ENCODE data around the gene ENPP1. TPM values are rescaled to one million over a fixed set of nuclear protein-coding genes. Genes with fewer than 3 reads are reported as not detected.

ENPP1 gene
- total RNA-seq, 2 donors from 2014 or later: 5.9 to 12.6 TPM

DNA sequence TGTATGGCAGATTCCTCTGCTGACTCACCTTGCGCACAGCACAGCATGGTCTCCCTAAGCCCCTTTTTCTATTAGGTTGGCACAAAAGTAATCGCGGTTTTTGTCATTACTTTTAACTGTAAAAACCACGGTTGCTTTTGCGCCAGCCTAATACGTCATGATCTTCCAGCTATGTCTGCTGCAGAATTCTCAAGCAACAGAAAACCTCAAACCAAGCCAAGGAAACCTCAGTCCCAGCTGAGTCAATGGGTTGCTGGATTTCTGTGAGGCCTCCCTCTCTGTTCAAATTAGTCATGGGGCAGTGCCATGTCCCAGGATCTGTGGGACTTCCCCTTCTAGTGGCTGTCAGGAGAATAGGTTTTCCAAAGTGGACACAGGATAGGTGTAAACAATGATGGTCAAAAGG is 15.7 kb upstream of the ENPP1 start:
- Histone ChIP-seq H3K9me3 (no peaks in the 10 kb centered on the region), H3K27me3 (no peaks in the 10 kb centered on the region), H3K9ac (ENCODE audit: low read depth in 2 of 2, low read length in 2 of 2) (no peak overlapping the region), H3K4me1 (no peaks in the 10 kb centered on the region), H3K4me3 (no peak overlapping the region), H3K27ac (no peak overlapping the region), H3K36me3 (no peaks in the 10 kb centered on the region)
- intact Hi-C loops (cut with DNase I): no loop called here
- TF ChIP-seq, protein P1, sequence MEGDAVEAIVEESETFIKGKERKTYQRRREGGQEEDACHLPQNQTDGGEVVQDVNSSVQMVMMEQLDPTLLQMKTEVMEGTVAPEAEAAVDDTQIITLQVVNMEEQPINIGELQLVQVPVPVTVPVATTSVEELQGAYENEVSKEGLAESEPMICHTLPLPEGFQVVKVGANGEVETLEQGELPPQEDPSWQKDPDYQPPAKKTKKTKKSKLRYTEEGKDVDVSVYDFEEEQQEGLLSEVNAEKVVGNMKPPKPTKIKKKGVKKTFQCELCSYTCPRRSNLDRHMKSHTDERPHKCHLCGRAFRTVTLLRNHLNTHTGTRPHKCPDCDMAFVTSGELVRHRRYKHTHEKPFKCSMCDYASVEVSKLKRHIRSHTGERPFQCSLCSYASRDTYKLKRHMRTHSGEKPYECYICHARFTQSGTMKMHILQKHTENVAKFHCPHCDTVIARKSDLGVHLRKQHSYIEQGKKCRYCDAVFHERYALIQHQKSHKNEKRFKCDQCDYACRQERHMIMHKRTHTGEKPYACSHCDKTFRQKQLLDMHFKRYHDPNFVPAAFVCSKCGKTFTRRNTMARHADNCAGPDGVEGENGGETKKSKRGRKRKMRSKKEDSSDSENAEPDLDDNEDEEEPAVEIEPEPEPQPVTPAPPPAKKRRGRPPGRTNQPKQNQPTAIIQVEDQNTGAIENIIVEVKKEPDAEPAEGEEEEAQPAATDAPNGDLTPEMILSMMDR (IDR thresholded peaks at IDR 0.05): no peak
- no peak for DNase-seq

- DNase-seq: no peak
- no peaks in the 10 kb centered on the region for H3K27me3 ChIP-seq
- TF ChIP-seq, protein P1 (IDR thresholded peaks at IDR 0.05): no peak
- no peak overlapping the region for H3K4me3 ChIP-seq
- no peaks in the 10 kb centered on the region for H3K9me3 ChIP-seq
- no peak overlapping the region for H3K9ac ChIP-seq (ENCODE audit: low read depth in 2 of 2, low read length in 2 of 2)
- H3K4me1 ChIP-seq: no peaks in the 10 kb centered on the region
- no peaks in the 10 kb centered on the region for H3K36me3 ChIP-seq
- intact Hi-C loops (cut with DNase I): no loop called here
- no peak overlapping the region for H3K27ac ChIP-seq
Measured at GRCh38 chr6:131795366-131795765, 12.5 kb upstream of the ENPP1 start.

GRCh38 chr6:131802347-131802746 is 5.5 kb upstream of the ENPP1 start:
- TF ChIP-seq, protein P1 (IDR thresholded peaks at IDR 0.05): no peak
- no peak overlapping the region for H3K27ac ChIP-seq
- no peak overlapping the region for H3K9ac ChIP-seq (ENCODE audit: low read depth in 2 of 2, low read length in 2 of 2)
- no peak overlapping the region for H3K4me3 ChIP-seq
- intact Hi-C loops (cut with DNase I): loop anchor here (10.0 kb wide), 1 partner anchor 108 kb away; no protein-coding TSS in a partner anchor
- no peaks in the 10 kb centered on the region for H3K27me3 ChIP-seq
- no peaks in the 10 kb centered on the region for H3K36me3 ChIP-seq
- H3K9me3 ChIP-seq: no peaks in the 10 kb centered on the region
- no peaks in the 10 kb centered on the region for H3K4me1 ChIP-seq
- no peak for DNase-seq

GRCh38 chr6:131803007-131803769 is 4.6 kb upstream of the ENPP1 start:
- Histone ChIP-seq H3K9ac (ENCODE audit: low read depth in 2 of 2, low read length in 2 of 2) (no peak overlapping the region), H3K27ac (no peak overlapping the region), H3K9me3 (no peaks in the 10 kb centered on the region), H3K27me3 (no peaks in the 10 kb centered on the region), H3K36me3 (no peaks in the 10 kb centered on the region), H3K4me3 (no peak overlapping the region), H3K4me1 (no peaks in the 10 kb centered on the region)
- TF ChIP-seq, protein P1 (IDR thresholded peaks at IDR 0.05): no peak
- no peak for DNase-seq
- intact Hi-C loops (cut with DNase I): loop anchor here (10.0 kb wide), 1 partner anchor 108 kb away; no protein-coding TSS in a partner anchor

DNA sequence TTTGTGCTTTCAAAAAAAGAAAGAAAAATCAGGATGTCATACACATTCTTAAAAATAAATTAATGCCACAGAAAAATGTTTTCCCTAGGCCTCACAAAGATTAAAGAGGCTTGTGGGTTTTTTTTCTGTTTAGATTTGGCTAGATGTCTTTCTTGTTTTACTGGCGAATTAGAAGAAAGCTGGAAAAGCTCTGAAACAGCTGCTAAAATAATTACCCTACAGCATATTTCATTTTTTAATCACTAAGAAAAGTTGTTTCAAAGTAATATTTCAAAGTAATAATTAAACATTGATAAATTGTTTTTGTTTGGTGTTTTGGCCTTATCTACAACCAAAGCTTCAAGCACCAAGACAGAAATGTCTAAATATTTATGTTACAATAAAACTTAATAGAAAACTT is 3.7 kb upstream of the ENPP1 start:
- Histone ChIP-seq H3K4me1 (no peaks in the 10 kb centered on the region), H3K9me3 (no peaks in the 10 kb centered on the region), H3K27ac (no peak overlapping the region), H3K27me3 (no peaks in the 10 kb centered on the region), H3K4me3 (no peak overlapping the region), H3K9ac (ENCODE audit: low read depth in 2 of 2, low read length in 2 of 2) (no peak overlapping the region), H3K36me3 (no peaks in the 10 kb centered on the region)
- intact Hi-C loops (cut with DNase I): loop anchor here (10.0 kb wide), 1 partner anchor 109 kb away; no protein-coding TSS in a partner anchor
- TF ChIP-seq, protein P1 (IDR thresholded peaks at IDR 0.05): no peak
- no peak for DNase-seq

Measured in colonic mucosa (tissue), 4 donors.